TTC549 (cell line): ENCODE results near the gene C15orf62.

Experiments
- FAIRE-seq: peaks from 2 replicates; lab custom pipeline; 2012; peaks lifted over from hg19 to GRCh38; lab: Jason Lieb, UNC

C15orf62 gene

DNA sequence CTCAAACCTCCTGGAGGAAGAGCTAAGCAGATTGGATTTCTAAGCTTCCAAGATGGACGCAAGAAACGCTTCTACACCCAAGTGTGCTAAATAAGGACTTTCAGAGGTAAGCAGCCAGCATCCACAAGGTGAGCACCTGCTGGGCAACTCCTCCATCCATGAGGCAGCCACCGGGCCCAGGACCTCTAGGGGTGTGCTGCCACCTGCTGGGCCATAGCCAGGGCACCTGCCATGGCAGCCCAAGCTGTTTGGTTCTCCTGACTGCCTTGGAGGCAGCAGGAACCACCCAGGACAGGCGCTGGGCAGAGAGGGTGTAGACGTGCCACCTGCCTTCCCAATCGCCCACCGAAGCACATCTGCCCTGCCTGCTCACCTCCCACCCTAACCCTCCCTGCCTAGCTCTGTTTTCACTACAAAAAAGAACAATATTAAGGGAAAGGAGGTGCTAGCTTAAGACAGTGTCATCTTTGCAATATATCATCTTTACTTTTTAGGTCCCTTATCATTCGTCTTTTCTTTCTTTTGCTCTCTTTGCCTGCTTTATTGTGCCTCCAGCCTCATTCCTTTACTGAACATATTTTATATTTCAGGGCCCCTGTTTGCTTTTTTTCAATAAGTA is 12.9 kb downstream of the C15orf62 start:
- FAIRE-seq, result no peak

DNA sequence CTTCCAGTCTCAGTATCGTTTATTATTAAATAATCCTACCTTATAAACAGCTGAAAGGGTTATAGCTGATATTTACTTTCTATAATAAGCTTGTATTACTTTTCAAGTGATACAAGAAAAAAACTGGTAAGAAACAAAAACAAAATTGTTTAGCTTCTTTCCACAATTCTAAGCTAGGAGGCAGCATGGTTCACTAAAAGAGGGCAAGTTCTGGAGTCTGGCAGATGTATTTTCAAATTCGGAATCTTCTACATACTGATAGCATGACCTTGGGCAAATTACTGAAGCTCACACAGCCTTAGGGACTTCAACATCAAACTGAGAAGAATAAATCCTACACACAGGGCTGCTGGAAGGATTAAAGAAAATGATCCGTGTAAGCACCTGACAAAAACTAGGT is 15.4 kb downstream of the C15orf62 start:
- FAIRE-seq, result no peak

- FAIRE-seq, result no peak
These were observed 16.0 kb downstream of the C15orf62 start for GRCh38 chr15:40785814-40786213.

GRCh38 chr15:40787344-40787841 is 17.6 kb downstream of the C15orf62 start:
- FAIRE-seq, result no peak

DNA sequence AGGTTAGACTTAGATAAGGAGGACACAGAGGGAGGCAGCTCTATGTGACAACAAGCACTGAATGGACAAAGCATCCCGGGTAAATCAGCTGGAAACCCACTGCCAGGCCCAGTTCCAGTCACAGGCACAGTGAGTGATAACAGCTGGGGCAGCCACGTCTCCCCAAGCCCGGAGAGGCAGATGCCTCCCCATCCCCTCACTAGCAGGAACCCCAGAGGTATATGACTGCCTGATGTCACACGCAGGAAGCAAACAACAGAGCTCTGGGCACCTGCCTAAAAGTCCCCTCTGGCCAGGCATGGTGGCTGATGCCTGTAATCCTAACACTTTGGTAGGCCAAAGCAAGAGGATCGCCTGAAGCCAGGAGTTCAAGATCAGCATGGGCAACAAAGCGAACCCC is 18.2 kb downstream of the C15orf62 start:
- FAIRE-seq, result no peak

DNA sequence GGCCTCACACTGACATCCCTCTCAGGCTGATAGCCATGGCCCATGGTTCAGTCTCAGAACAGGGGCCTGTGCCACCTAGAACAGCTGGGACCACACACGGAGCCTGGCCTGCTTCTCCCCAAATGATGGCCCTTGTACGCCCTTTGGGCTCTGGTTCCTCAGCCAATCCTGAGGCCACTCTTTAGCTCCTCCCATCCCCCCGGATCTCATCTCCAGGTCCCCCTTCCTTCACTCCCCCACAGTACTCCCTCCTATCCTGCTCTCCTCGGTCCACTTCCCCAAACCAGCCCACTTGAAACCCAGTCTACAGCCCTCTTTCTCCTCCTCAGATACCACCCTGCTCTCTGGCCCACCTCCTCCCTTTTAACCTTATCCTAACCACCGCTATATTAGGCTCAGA is 19.3 kb downstream of the C15orf62 start:
- no peak for FAIRE-seq

DNA sequence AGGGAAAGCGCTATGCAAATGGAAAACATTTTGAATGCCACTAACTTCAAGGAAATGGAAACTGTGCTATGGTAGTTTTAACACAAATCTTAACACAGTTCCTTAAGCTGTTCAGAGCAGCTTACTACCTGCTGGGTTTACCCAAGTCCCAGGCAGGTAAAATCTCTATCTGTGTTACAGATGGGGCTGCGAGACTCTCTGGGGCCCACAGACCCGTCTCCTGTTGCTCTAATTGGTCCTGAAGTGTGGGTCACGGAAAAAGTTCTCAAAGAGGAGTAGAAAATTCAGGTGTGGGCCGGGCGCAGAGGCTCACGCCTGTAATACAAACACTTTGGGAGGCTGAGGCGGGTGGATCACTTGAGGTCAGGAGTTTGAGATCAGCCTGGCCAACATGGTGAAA is 20.2 kb downstream of the C15orf62 start:
- FAIRE-seq, result no peak

DNA sequence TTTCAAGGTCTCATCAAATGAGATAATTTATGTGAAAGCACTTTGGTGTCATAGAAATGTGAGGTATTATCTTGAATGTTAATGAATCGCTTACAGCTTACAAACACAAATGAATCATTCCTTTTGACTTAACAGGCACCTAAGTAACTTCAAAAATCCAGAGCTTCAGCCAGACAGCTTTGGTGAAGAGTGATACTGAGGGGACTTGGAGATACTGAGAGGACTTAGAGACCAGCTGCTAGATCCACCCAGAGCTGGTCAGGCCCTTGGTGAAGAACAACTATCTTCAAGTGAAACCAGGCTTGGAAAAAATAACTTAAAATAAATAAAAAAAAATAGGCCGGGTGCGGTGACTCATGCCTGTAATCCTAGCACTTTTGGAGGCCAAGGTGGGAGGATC is 20.9 kb downstream of the C15orf62 start:
- FAIRE-seq, result no peak

GRCh38 chr15:40792394-40792793 is 22.6 kb downstream of the C15orf62 start:
- no peak for FAIRE-seq

DNA sequence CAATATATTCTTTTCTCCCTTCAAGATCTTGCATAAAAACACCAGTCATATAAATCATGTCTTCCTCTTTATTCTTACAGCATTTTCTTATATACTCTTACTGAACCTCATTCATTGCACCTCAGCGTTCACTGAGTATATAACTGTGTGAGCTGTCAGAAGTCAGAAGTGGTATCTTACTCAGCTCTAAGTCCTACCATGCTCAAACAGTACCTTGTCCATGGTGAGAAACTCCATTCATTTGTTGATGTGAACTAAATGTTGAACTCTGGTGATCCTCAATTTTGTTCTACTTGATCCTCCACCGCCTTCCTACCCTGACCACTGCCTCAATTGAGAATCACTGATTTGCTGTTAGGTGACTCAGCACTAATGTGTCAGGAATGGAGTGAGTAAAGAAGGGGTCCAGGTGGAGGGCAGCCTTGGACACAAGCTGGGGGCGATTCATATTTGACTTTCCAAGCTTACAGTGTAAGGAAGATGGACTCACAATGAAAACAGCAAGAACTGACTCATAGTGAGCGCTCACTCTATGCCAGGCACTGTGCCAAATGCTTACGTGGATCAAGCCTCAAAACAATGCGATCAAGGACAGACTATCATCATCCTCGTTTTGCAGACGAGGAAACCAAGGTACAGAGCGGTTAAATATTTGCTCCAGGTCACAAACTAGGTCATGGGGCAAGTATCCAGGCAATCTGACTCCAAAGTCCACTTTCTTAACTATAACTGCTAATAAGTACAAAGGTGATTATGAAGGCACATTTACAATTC is 23.6 kb downstream of the C15orf62 start:
- no peak for FAIRE-seq

- no peak for FAIRE-seq
These were observed 26.3 kb downstream of the C15orf62 start for GRCh38 chr15:40796041-40796440.

DNA sequence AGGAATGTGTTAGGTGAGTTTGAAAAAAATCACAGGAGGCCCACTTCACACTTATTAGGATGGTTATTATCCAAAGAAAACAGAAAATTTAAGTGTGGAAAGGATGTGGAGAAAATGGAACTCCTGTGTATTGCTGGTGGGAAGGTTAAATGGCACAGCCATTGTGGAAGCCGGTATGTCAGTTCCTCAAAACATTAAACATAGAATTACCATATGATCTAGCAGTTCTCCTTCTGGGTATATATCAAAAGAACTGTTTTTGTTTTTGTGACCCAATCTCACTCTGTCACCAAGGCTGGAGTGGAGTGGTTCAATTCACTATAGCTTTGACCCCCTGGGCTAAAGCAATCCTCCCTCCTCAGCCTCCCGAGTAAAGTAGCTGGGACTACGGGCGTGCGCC is 26.7 kb downstream of the C15orf62 start:
- FAIRE-seq, result no peak

DNA sequence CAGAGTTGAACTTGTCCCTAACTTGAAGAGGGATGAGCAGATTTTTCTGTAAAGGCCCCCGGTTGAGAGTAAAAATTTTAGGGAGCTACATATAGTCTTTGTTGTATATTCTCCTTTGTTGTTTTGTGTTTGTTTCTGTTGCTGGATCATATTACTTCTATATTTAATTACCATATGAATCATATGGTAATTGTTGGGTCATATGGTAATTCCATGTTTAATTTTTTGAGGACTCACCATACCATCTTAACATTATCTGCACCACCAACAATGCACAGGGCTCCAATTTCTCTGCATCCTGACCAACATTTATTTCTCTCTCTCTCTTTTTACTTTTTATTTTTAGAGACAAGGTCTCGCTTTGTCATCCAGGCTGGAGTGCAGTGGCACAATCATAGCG is 29.7 kb downstream of the C15orf62 start:
- FAIRE-seq, result no peak

GRCh38 chr15:40803076-40803475 is 33.3 kb downstream of the C15orf62 start:
- FAIRE-seq, result no peak

- no peak for FAIRE-seq
These were observed 33.9 kb downstream of the C15orf62 start for GRCh38 chr15:40803688-40804087.

DNA sequence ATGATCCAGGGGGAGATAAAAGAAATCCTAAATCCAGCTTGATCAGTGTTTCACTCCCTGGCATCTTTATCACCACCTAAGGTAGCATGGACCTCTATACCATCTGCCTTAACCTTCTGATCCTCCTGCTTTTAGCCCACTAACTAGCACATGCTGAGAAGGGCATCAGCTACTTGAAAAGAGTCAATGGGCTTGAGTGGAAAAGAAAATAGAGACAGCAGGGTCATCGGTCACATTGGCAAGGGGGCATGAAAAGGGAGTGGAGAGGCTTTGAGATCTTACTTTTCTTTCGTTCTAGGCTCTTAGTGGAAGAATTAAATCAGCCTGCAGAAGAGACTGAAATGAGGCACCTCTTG is 36.9 kb downstream of the C15orf62 start:
- no peak for FAIRE-seq

- FAIRE-seq, result peak; percentile 82
These were observed 37.5 kb downstream of the C15orf62 start, which contains the start of the genes DNAJC17 and ZFYVE19 for GRCh38 chr15:40807028-40807887. Gene DNAJC17 (minus strand): TSS chr15:40807473. CDS start chr15:40807446, 27 bp downstream. Gene ZFYVE19 (plus strand): TSS chr15:40807089. CDS start chr15:40807590, 501 bp downstream.

DNA sequence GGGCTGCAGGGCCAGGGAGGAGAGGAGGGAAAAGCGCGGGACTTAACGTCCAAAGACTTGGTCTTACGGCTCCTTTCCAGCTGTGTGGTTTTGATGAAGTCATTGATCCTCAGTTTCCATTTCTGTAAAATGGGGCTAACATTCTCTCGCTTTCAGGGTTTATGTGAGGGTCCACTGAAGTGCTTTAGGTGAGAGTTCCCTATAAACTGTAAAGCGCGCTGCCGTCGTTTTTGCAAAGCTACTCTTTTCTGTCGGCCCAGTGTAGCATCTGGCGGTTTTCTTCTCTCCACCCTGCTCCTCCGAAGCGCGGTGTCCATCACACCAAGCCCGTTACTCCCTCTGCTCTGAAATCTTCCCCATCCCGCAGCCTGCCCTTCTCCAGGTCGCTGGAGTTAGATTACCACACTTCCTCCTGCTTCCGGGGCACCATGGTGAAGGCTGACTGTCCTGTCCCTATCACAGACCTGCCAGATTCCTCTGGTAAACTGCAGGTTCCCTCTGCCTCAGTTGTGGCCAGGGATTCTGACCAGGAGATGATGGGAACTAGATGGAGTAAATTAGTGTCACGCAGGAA is 38.2 kb downstream of the C15orf62 start:
- no peak for FAIRE-seq

DNA sequence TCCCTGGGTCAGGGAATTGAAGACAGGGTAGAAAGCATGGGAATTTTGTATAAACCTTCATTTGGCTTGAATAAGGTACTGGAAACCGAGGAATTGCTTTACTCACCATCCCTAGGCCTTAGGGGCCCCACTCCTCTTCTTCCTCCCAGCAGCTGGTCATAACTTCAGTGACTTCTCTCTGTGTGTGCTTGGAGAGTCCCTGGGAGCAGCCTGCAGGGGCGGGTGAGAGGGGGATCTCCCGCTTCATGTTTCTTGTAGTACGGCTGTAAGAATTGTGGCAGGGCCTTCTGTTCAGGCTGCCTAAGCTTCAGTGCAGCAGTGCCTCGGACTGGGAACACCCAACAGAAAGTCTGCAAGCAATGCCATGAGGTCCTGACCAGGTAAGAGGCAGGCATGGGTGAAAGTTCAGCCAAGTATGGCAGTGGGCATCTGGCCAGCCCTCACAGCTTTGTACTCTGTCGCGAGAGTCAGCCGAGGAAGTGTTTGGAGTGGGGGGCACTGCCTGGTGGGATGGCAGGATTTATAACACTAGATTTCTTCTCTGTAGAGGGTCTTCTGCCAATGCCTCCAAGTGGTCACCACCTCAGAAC is 39.2 kb downstream of the C15orf62 start:
- FAIRE-seq, result no peak

GRCh38 chr15:40812721-40813425 is 43.1 kb downstream of the C15orf62 start:
- no peak for FAIRE-seq

- FAIRE-seq, result no peak
These were observed 45.4 kb downstream of the C15orf62 start for GRCh38 chr15:40815042-40815698.
